Mesothelial cell of epicardium (in vitro differentiated cells): ENCODE results near the gene PCDHGA3. TPM values are rescaled to one million over a fixed set of nuclear protein-coding genes. Genes with fewer than 3 reads are reported as not detected.
"Not testable (repeated sequence)": the region's sequence is repeated elsewhere in the genome, so short reads cannot be mapped to it uniquely, and the experiment has no call there.

Experiments
- DNase-seq, 2 experiments: peaks; one replicate each; pipeline ENCODE4 v3.0.0; 2021; ENCODE audit warnings: low spot score in 2 of 2; ENCODE audit not compliant: unreplicated experiment in 2 of 2
- H3K27ac Mint-ChIP-seq: 2 replicates; pipeline ENCODE4 v1.8.0; 2021; ENCODE audit warnings: mixed read lengths
- H3K27me3 Mint-ChIP-seq: 2 replicates; pipeline ENCODE4 v1.8.0; 2021; ENCODE audit warnings: low read depth, mixed read lengths
- H3K36me3 Mint-ChIP-seq: 2 replicates; pipeline ENCODE4 v1.8.0; 2021; ENCODE audit warnings: mixed read lengths
- H3K4me1 Mint-ChIP-seq: 2 replicates; pipeline ENCODE4 v1.8.0; 2021; ENCODE audit warnings: mixed read lengths
- H3K4me3 Mint-ChIP-seq: 2 replicates; pipeline ENCODE4 v1.8.0; 2021; ENCODE audit warnings: mild to moderate bottlenecking, moderate library complexity, mixed read lengths
- H3K9me3 Mint-ChIP-seq: 2 replicates; pipeline ENCODE4 v1.8.0; 2021; ENCODE audit warnings: mixed read lengths
- CTCF ChIP-seq: fragments of 200-600 bp; sonication (generic); IDR thresholded peaks from one replicate; pipeline ENCODE4 v1.5.0; 2021; ENCODE audit warnings: antibody characterized with exemption; ENCODE audit not compliant: unreplicated experiment
- total RNA-seq: library from RNA; stranded (reverse); gene quantifications from 3 replicates; pipeline ENCODE4 v1.2.1, GENCODE V29; 2021

PCDHGA3 gene
- total RNA-seq, 1 donor from 2014 or later, result 0.13 TPM

GRCh38 chr5:141371572-141372475 is 28.2 kb downstream of the PCDHGA3 start:
- Mint-ChIP-seq H3K27ac (no peak overlapping the region), H3K27me3 (no peaks in the 10 kb centered on the region), H3K4me3 (no peak overlapping the region), H3K4me1 (no peaks in the 10 kb centered on the region), H3K36me3 (peaks cover 14% of the 10 kb centered on the region), H3K9me3 (peaks cover 73% of the 10 kb centered on the region)
- no peak for TF ChIP-seq CTCF
- DNase-seq, result no peak

GRCh38 chr5:141373673-141374317 is 30.2 kb downstream of the PCDHGA3 start, which contains the start of gene PCDHGA6:
Gene PCDHGA6 (plus strand): TSS chr5:141373891. CDS start chr5:141374084, 193 bp downstream.
- no peak for DNase-seq
- Mint-ChIP-seq H3K36me3 (peaks cover 14% of the 10 kb centered on the region), H3K27ac (no peak within 1 kb of the TSS), H3K4me3 (no peak within 1 kb of the TSS), H3K9me3 (peaks cover 68% of the 10 kb centered on the region), H3K27me3 (no peaks in the 10 kb centered on the region), H3K4me1 (no peaks in the 10 kb centered on the region)
- TF ChIP-seq CTCF, result no peak

GRCh38 chr5:141374627-141375026 is 31.0 kb downstream of the PCDHGA3 start:
- no peak for TF ChIP-seq CTCF
- H3K36me3 Mint-ChIP-seq, result peaks cover 14% of the 10 kb centered on the region
- H3K4me3 Mint-ChIP-seq, result no peak overlapping the region
- H3K27me3 Mint-ChIP-seq, result no peaks in the 10 kb centered on the region
- no peak for DNase-seq
- no peaks in the 10 kb centered on the region for H3K4me1 Mint-ChIP-seq
- peaks cover 69% of the 10 kb centered on the region for H3K9me3 Mint-ChIP-seq
- no peak overlapping the region for H3K27ac Mint-ChIP-seq

GRCh38 chr5:141375444-141376155 is 32.0 kb downstream of the PCDHGA3 start:
- DNase-seq, H3K4me3 Mint-ChIP-seq, H3K27me3 Mint-ChIP-seq, H3K4me1 Mint-ChIP-seq, H3K27ac Mint-ChIP-seq: not testable (repeated sequence)
- Mint-ChIP-seq H3K9me3 (peaks cover 66% of the 10 kb centered on the region), H3K36me3 (peaks cover 14% of the 10 kb centered on the region)

- no peak for DNase-seq
Measured at GRCh38 chr5:141382469-141383294, 39.1 kb downstream of the PCDHGA3 start, which contains the start of gene PCDHGA7. Gene PCDHGA7 (plus strand): TSS chr5:141382742. CDS start chr5:141382900, 158 bp downstream.

More at GRCh38 chr5:141382469-141383294, 39.1 kb downstream of the PCDHGA3 start, which contains the start of gene PCDHGA7:
- no peak within 1 kb of the TSS for H3K4me3 Mint-ChIP-seq
- no peaks in the 10 kb centered on the region for H3K27me3 Mint-ChIP-seq
- H3K9me3 Mint-ChIP-seq, result peaks cover 67% of the 10 kb centered on the region
- TF ChIP-seq CTCF, result no peak
- peaks cover 8% of the 10 kb centered on the region for H3K36me3 Mint-ChIP-seq
- H3K4me1 Mint-ChIP-seq, result no peaks in the 10 kb centered on the region
- no peak within 1 kb of the TSS for H3K27ac Mint-ChIP-seq
